Naive thymus-derived CD8-positive, alpha-beta T cell (primary cell): Measurements from ENCODE around the gene TLL1. TPM values are rescaled to one million over a fixed set of nuclear protein-coding genes. Genes with fewer than 3 reads are reported as not detected.
A peak's percentile ranks its signal among the peaks of the same experiment; 100 is the strongest.

Experiments
- ATAC-seq, 2 donors: fragments of 150-1000 bp; cut with Tn5 transposase in 1 of 2; sonication (Bioruptor Pico), chemical (Tn5 transposase) in 1 of 2; 1 replicate in 1 of 2; 2 replicates in 1 of 2; pipeline ENCODE4 v1.10.0; 2021; ENCODE audit warnings: mild to moderate bottlenecking in 2 of 2, moderate library complexity in 2 of 2
- POLR2A ChIA-PET: fragments of 350-600 bp; sonication (Branson Sonifier 250); formaldehyde crosslinking; loops from one replicate; lab custom pipeline; 2021; ENCODE audit warnings: antibody characterized with exemption; lab: Charles Lee
- DNase-seq, 10 donors: peaks; one replicate each; pipeline versions ENCODE4 v3.0.0 to v3.0.0-alpha.2; 2020 to 2022
- H3K27ac Mint-ChIP-seq, 10 donors: one replicate each; pipeline ENCODE4 v1.8.0; 2020 to 2022; ENCODE audit warnings: mild to moderate bottlenecking in 10 of 10, mixed read lengths in 10 of 10, moderate library complexity in 4 of 10, inconsistent platforms in 1 of 10
- H3K27me3 Mint-ChIP-seq, 5 donors: one replicate each; pipeline ENCODE4 v1.8.0; 2021 to 2022; ENCODE audit warnings: mixed read lengths in 5 of 5
- H3K36me3 Mint-ChIP-seq, 3 donors: one replicate each; pipeline ENCODE4 v1.8.0; 2020 to 2022; ENCODE audit warnings: mixed read lengths in 3 of 3, mild to moderate bottlenecking in 2 of 3, inconsistent platforms in 1 of 3
- H3K4me1 Mint-ChIP-seq, 4 donors: one replicate each; pipeline ENCODE4 v1.8.0; 2021 to 2022; ENCODE audit warnings: mixed read lengths in 4 of 4
- H3K4me3 Mint-ChIP-seq, 10 donors: one replicate each; pipeline ENCODE4 v1.8.0; 2020 to 2022; ENCODE audit warnings: mild to moderate bottlenecking in 10 of 10, mixed read lengths in 10 of 10, moderate library complexity in 6 of 10, inconsistent platforms in 1 of 10
- H3K9me3 Mint-ChIP-seq, 9 donors: one replicate each; pipeline ENCODE4 v1.8.0; 2020 to 2022; ENCODE audit warnings: mixed read lengths in 9 of 9, mild to moderate bottlenecking in 3 of 9, inconsistent platforms in 1 of 9, moderate library complexity in 1 of 9
- polyA plus RNA-seq, 3 donors: library from polyadenylated mRNA; unstranded; fragments of 300-500 nt; fragmentation: Illumina TruSeq; gene quantifications; one replicate each; pipeline ENCODE4 v1.2.3, GENCODE V29; 2021
- total RNA-seq, 8 experiments: library from RNA in 2 of 8; stranded (reverse) in 2 of 8; gene quantifications; one replicate each; pipeline ENCODE4 v1.2.3 and lab custom pipeline; 2021 to 2026

TLL1 gene
- total RNA-seq (not detected), polyA plus RNA-seq (not detected), total RNA-seq (lab: John Stamatoyannopoulos, UW) (0 to 0.17 (median 0) reads per million in 6 experiments)

- Mint-ChIP-seq H3K4me3 (peak within 1 kb of the TSS in 9 of 10 donors; percentile 11 to 65 (median 53)), H3K27ac (no peak within 1 kb of the TSS), H3K36me3 (no peaks in the 10 kb centered on the region), H3K4me1 (peaks cover 0 to 16% (median 7%) of the 10 kb centered on the region in 4 donors), H3K27me3 (peaks cover 30 to 75% (median 44%) of the 10 kb centered on the region in 5 donors), H3K9me3 (peaks cover 0 to 2% (median 0%) of the 10 kb centered on the region in 9 donors)
- ATAC-seq (no peak), DNase-seq (no peak)
- POLR2A ChIA-PET: no interaction called here
Observed at GRCh38 chr4:165872461-165873297, at the start of gene TLL1. TLL1 (plus strand) TSS chr4:165873237; CDS start chr4:165873905, 668 bp downstream.

GRCh38 chr4:165826166-165826565 lies 46.9 kb upstream of the TLL1 start:
- no peaks in the 10 kb centered on the region for H3K27me3 Mint-ChIP-seq
- H3K4me1 Mint-ChIP-seq: no peaks in the 10 kb centered on the region
- H3K27ac Mint-ChIP-seq: no peak overlapping the region
- no peak for DNase-seq
- POLR2A ChIA-PET: no interaction called here
- no peak for ATAC-seq
- peaks cover 0 to 31% (median 6%) of the 10 kb centered on the region in 9 donors for H3K9me3 Mint-ChIP-seq
- H3K36me3 Mint-ChIP-seq: no peaks in the 10 kb centered on the region
- no peak overlapping the region for H3K4me3 Mint-ChIP-seq

- no peak overlapping the region for H3K4me3 Mint-ChIP-seq
- ATAC-seq: no peak
- POLR2A ChIA-PET: no interaction called here
- no peaks in the 10 kb centered on the region for H3K4me1 Mint-ChIP-seq
- H3K27me3 Mint-ChIP-seq: no peaks in the 10 kb centered on the region
- H3K9me3 Mint-ChIP-seq: peaks cover 0 to 28% (median 3%) of the 10 kb centered on the region in 9 donors
- H3K36me3 Mint-ChIP-seq: no peaks in the 10 kb centered on the region
- no peak overlapping the region for H3K27ac Mint-ChIP-seq
- DNase-seq: no peak
Observed at GRCh38 chr4:165827018-165827417, 46.0 kb upstream of the TLL1 start.

GRCh38 chr4:165828928-165829327 lies 44.1 kb upstream of the TLL1 start:
- DNase-seq: no peak
- Mint-ChIP-seq H3K36me3 (no peaks in the 10 kb centered on the region), H3K4me1 (no peaks in the 10 kb centered on the region), H3K9me3 (peaks cover 0 to 28% (median 2%) of the 10 kb centered on the region in 9 donors), H3K4me3 (no peak overlapping the region), H3K27me3 (no peaks in the 10 kb centered on the region), H3K27ac (no peak overlapping the region)
- no peak for ATAC-seq
- POLR2A ChIA-PET: no interaction called here

GRCh38 chr4:165834116-165834515 lies 38.9 kb upstream of the TLL1 start:
- ATAC-seq (no peak), DNase-seq (no peak)
- Mint-ChIP-seq H3K27me3 (no peaks in the 10 kb centered on the region), H3K27ac (no peak overlapping the region), H3K9me3 (peaks cover 0 to 10% (median 0%) of the 10 kb centered on the region in 9 donors), H3K4me3 (no peak overlapping the region), H3K4me1 (no peaks in the 10 kb centered on the region), H3K36me3 (no peaks in the 10 kb centered on the region)
- POLR2A ChIA-PET: no interaction called here

GRCh38 chr4:165838575-165838974 lies 34.5 kb upstream of the TLL1 start:
- ATAC-seq: no peak
- no peak for DNase-seq
- Mint-ChIP-seq H3K4me1 (no peaks in the 10 kb centered on the region), H3K4me3 (no peak overlapping the region), H3K36me3 (no peaks in the 10 kb centered on the region), H3K9me3 (peaks cover 0 to 10% (median 0%) of the 10 kb centered on the region in 9 donors), H3K27ac (no peak overlapping the region), H3K27me3 (peaks cover 0 to 4% (median 0%) of the 10 kb centered on the region in 5 donors)
- POLR2A ChIA-PET: no interaction called here

GRCh38 chr4:165839615-165840333 lies 33.3 kb upstream of the TLL1 start:
- no peaks in the 10 kb centered on the region for H3K36me3 Mint-ChIP-seq
- POLR2A ChIA-PET: no interaction called here
- H3K27ac Mint-ChIP-seq: no peak overlapping the region
- H3K9me3 Mint-ChIP-seq: peaks cover 0 to 10% (median 0%) of the 10 kb centered on the region in 9 donors
- DNase-seq (no peak), ATAC-seq (no peak)
- H3K4me3 Mint-ChIP-seq: no peak overlapping the region
- peaks cover 0 to 4% (median 0%) of the 10 kb centered on the region in 5 donors for H3K27me3 Mint-ChIP-seq
- H3K4me1 Mint-ChIP-seq: no peaks in the 10 kb centered on the region

- H3K4me3 Mint-ChIP-seq: no peak overlapping the region
- ATAC-seq (no peak), DNase-seq (no peak)
- H3K4me1 Mint-ChIP-seq: no peaks in the 10 kb centered on the region
- no peak overlapping the region for H3K27ac Mint-ChIP-seq
- peaks cover 0 to 4% (median 0%) of the 10 kb centered on the region in 5 donors for H3K27me3 Mint-ChIP-seq
- no peaks in the 10 kb centered on the region for H3K36me3 Mint-ChIP-seq
- peaks cover 0 to 10% (median 0%) of the 10 kb centered on the region in 9 donors for H3K9me3 Mint-ChIP-seq
- POLR2A ChIA-PET: no interaction called here
Observed at GRCh38 chr4:165842684-165843083, 30.4 kb upstream of the TLL1 start.

- POLR2A ChIA-PET: no interaction called here
- ATAC-seq: no peak
- H3K4me1 Mint-ChIP-seq: no peaks in the 10 kb centered on the region
Observed at GRCh38 chr4:165844161-165844560, 28.9 kb upstream of the TLL1 start.

GRCh38 chr4:165851256-165851655 lies 21.8 kb upstream of the TLL1 start:
- Mint-ChIP-seq H3K9me3 (peaks cover 0 to 4% (median 0%) of the 10 kb centered on the region in 9 donors), H3K4me1 (no peaks in the 10 kb centered on the region), H3K27me3 (no peaks in the 10 kb centered on the region), H3K4me3 (no peak overlapping the region), H3K27ac (no peak overlapping the region), H3K36me3 (no peaks in the 10 kb centered on the region)
- POLR2A ChIA-PET: no interaction called here
- ATAC-seq: no peak
- DNase-seq: no peak

More at GRCh38 chr4:165844161-165844560, 28.9 kb upstream of the TLL1 start:
- Mint-ChIP-seq H3K27ac (no peak overlapping the region), H3K27me3 (peaks cover 0 to 4% (median 0%) of the 10 kb centered on the region in 5 donors), H3K4me3 (no peak overlapping the region), H3K9me3 (peaks cover 0 to 8% (median 2%) of the 10 kb centered on the region in 9 donors), H3K36me3 (no peaks in the 10 kb centered on the region)
- no peak for DNase-seq

- Mint-ChIP-seq H3K27ac (no peak overlapping the region), H3K9me3 (no peaks in the 10 kb centered on the region), H3K4me1 (no peaks in the 10 kb centered on the region), H3K27me3 (no peaks in the 10 kb centered on the region), H3K36me3 (no peaks in the 10 kb centered on the region), H3K4me3 (no peak overlapping the region)
- DNase-seq (no peak), ATAC-seq (no peak)
- POLR2A ChIA-PET: no interaction called here
Observed at GRCh38 chr4:165855191-165855590, 17.8 kb upstream of the TLL1 start.

- Mint-ChIP-seq H3K27me3 (no peaks in the 10 kb centered on the region), H3K4me1 (no peaks in the 10 kb centered on the region), H3K4me3 (no peak overlapping the region), H3K9me3 (no peaks in the 10 kb centered on the region), H3K36me3 (no peaks in the 10 kb centered on the region), H3K27ac (no peak overlapping the region)
- DNase-seq: no peak
- POLR2A ChIA-PET: no interaction called here
- no peak for ATAC-seq
Observed at GRCh38 chr4:165861363-165861762, 11.7 kb upstream of the TLL1 start.

- no peaks in the 10 kb centered on the region for H3K4me1 Mint-ChIP-seq
Observed at GRCh38 chr4:165864271-165864670, 8.8 kb upstream of the TLL1 start.

More at GRCh38 chr4:165864271-165864670, 8.8 kb upstream of the TLL1 start:
- H3K27ac Mint-ChIP-seq: no peak overlapping the region
- H3K4me3 Mint-ChIP-seq: no peak overlapping the region
- peaks cover 0 to 4% (median 0%) of the 10 kb centered on the region in 5 donors for H3K27me3 Mint-ChIP-seq
- no peaks in the 10 kb centered on the region for H3K9me3 Mint-ChIP-seq
- no peak for DNase-seq
- no peak for ATAC-seq
- H3K36me3 Mint-ChIP-seq: no peaks in the 10 kb centered on the region
- POLR2A ChIA-PET: no interaction called here
